ENCODE measurements around the gene GPC5.
"Not testable (repeated sequence)": the region's sequence is repeated elsewhere in the genome, so short reads cannot be mapped to it uniquely, and the experiment has no call there.

Gene GPC5

GRCh38 chr13:91351123-91351522 is 47.3 kb upstream of the GPC5 start:
- Histone ChIP-seq H3K27me3 (ENCODE audit: low read depth, low read length) (no peaks in the 10 kb centered on the region), H3K4me3 (ENCODE audit: low read length) (peak overlapping the region; percentile 89), H2AFZ (ENCODE audit: low read depth, low read length) (no peak overlapping the region), H3K9ac (ENCODE audit: low read length) (peak overlapping the region; percentile 75; the same call in 1 of the 2 replicates), H3K4me2 (ENCODE audit: low read length) (peak overlapping the region; percentile 75), H4K20me1 (ENCODE audit: insufficient read depth, low read length) (peaks cover 71% of the 10 kb centered on the region), H3K9me3 (ENCODE audit: insufficient read depth, low read length) (no peaks in the 10 kb centered on the region), H3K79me2 (ENCODE audit: low read length) (peaks cover 95% of the 10 kb centered on the region), H3K36me3 (replicated peaks; ENCODE audit: low read depth, low read length) (peaks cover 69% of the 10 kb centered on the region), H3K4me1 (ENCODE audit: low read length) (peaks cover 55% of the 10 kb centered on the region), H3K27ac (ENCODE audit: low read length) (peak overlapping the region; percentile 66)
- TF ChIP-seq CTCF (IDR thresholded peaks at IDR 0.05; ENCODE audit: low read depth, low read length) (no peak), EZH2phosphoT487 (IDR thresholded peaks at IDR 0.05; ENCODE audit: low read depth) (no peak)

DNA sequence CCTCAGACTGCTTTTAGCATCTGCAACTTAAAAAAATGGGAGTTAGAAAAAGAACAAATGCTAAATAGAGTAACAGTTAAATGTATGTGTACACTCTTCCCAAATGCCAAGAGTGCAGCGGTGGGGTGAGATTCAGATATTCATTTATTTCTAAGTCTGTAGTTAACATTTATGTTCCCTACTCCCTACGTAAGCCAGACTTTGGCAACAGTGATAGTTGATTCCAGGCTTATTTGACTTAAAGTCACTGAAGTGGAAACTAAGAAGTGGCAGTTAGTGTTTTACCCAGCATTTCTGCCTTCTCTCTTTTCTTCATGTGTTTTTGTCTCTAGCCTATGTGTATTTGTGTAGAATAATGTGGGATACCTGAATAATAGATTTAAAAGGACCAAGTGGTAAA is 46.4 kb upstream of the GPC5 start:
- Histone ChIP-seq H4K20me1 (ENCODE audit: insufficient read depth, low read length) (peaks cover 79% of the 10 kb centered on the region), H3K4me2 (ENCODE audit: low read length) (peak overlapping the region; percentile 75), H3K9ac (ENCODE audit: low read length) (no peak overlapping the region), H2AFZ (ENCODE audit: low read depth, low read length) (no peak overlapping the region), H3K4me3 (ENCODE audit: low read length) (peak overlapping the region; percentile 89; the same call in 1 of the 2 replicates), H3K4me1 (ENCODE audit: low read length) (peaks cover 59% of the 10 kb centered on the region), H3K9me3 (ENCODE audit: insufficient read depth, low read length) (no peaks in the 10 kb centered on the region), H3K79me2 (ENCODE audit: low read length) (peaks cover 87% of the 10 kb centered on the region), H3K27me3 (ENCODE audit: low read depth, low read length) (no peaks in the 10 kb centered on the region), H3K27ac (ENCODE audit: low read length) (peak overlapping the region; percentile 22), H3K36me3 (replicated peaks; ENCODE audit: low read depth, low read length) (peaks cover 77% of the 10 kb centered on the region)
- TF ChIP-seq EZH2phosphoT487 (IDR thresholded peaks at IDR 0.05; ENCODE audit: low read depth) (no peak), CTCF (IDR thresholded peaks at IDR 0.05; ENCODE audit: low read depth, low read length) (no peak)

- Histone ChIP-seq H4K20me1 (ENCODE audit: insufficient read depth, low read length) (peaks cover 88% of the 10 kb centered on the region), H3K4me1 (ENCODE audit: low read length) (peaks cover 62% of the 10 kb centered on the region), H3K36me3 (replicated peaks; ENCODE audit: low read depth, low read length) (peaks cover 86% of the 10 kb centered on the region), H3K4me2 (ENCODE audit: low read length) (peak overlapping the region; percentile 16), H3K79me2 (ENCODE audit: low read length) (peaks cover 79% of the 10 kb centered on the region), H3K27ac (ENCODE audit: low read length) (peak overlapping the region; percentile 64; the same call in 1 of the 2 replicates)
- H3K9me3 ChIP-seq (ENCODE audit: insufficient read depth, low read length); H3K27me3 ChIP-seq (ENCODE audit: low read depth, low read length); H3K9ac ChIP-seq (ENCODE audit: low read length); H3K4me3 ChIP-seq (ENCODE audit: low read length); H2AFZ ChIP-seq (ENCODE audit: low read depth, low read length): not testable (repeated sequence)
These were observed 45.5 kb upstream of the GPC5 start for GRCh38 chr13:91352891-91353290.

DNA sequence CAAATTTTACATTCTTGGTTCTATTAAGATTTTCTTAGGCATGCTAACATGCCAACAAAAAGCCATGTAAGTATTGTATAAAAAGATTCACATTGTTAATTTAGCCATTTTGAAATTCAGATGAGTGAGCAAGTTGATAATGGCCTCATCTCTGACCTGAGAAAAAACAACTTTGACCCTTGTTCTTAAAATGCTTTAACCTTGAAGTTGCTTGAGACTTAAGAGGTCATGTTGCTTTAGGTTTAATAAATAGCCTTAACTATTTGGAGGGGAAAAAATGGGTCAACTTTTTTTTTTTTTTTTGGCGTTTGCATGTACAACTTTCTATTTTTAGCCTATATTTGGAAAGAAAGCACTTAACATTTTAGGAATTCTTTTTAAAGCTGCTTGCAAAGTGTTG is 44.9 kb upstream of the GPC5 start:
- H3K27me3 ChIP-seq (ENCODE audit: low read depth, low read length): no peaks in the 10 kb centered on the region
- H3K27ac ChIP-seq (ENCODE audit: low read length): peak overlapping the region; percentile 64
- TF ChIP-seq EZH2phosphoT487 (IDR thresholded peaks at IDR 0.05; ENCODE audit: low read depth) (no peak), CTCF (IDR thresholded peaks at IDR 0.05; ENCODE audit: low read depth, low read length) (no peak)
- peak overlapping the region; percentile 16 for H3K4me2 ChIP-seq (ENCODE audit: low read length)
- H3K4me3 ChIP-seq (ENCODE audit: low read length): no peak overlapping the region
- no peak overlapping the region for H3K9ac ChIP-seq (ENCODE audit: low read length)
- H2AFZ ChIP-seq (ENCODE audit: low read depth, low read length): no peak overlapping the region
- peaks cover 68% of the 10 kb centered on the region for H3K4me1 ChIP-seq (ENCODE audit: low read length)
- peaks cover 92% of the 10 kb centered on the region for H3K36me3 ChIP-seq (replicated peaks; ENCODE audit: low read depth, low read length)
- peaks cover 94% of the 10 kb centered on the region for H4K20me1 ChIP-seq (ENCODE audit: insufficient read depth, low read length)
- H3K79me2 ChIP-seq (ENCODE audit: low read length): peaks cover 74% of the 10 kb centered on the region
- no peaks in the 10 kb centered on the region for H3K9me3 ChIP-seq (ENCODE audit: insufficient read depth, low read length)

All from OCI-LY3 (cell line).